ENCODE data around the gene INPP4A. TPM values are rescaled to one million over a fixed set of nuclear protein-coding genes. Genes with fewer than 3 reads are reported as not detected.

The INPP4A gene
- total and polyA plus RNA-seq, 2 of the 13 experiments (the other 11 are each of a cell fraction or from before 2014, with no cell fraction given), result 10.1 to 10.9 TPM

- TF ChIP-seq ZBTB1 (CRISPR knock-in tag; IDR thresholded peaks at IDR 0.05; ENCODE audit: borderline replicate concordance) (no peak), CEBPB (IDR thresholded peaks at IDR 0.05; ENCODE audit: borderline replicate concordance, low read depth, low read length) (no peak), ZNF256 (CRISPR knock-in tag; conservative IDR thresholded peaks at IDR 0.05) (no peak; the same call in 1 of the 2 replicates), NFE2L2 (IDR thresholded peaks at IDR 0.05; ENCODE audit: low read length) (no peak), ZKSCAN8 (CRISPR knock-in tag; IDR thresholded peaks at IDR 0.05; ENCODE audit: borderline replicate concordance) (no peak; the same call in none of the 2 replicates), ZNF382 (CRISPR knock-in tag; IDR thresholded peaks at IDR 0.05; ENCODE audit: borderline replicate concordance) (no peak), SOX6 (IDR thresholded peaks at IDR 0.05) (no peak), SOX6 (CRISPR knock-in tag; IDR thresholded peaks at IDR 0.05) (peak; percentile 78), MAF1 (CRISPR knock-in tag; IDR thresholded peaks at IDR 0.05; ENCODE audit: borderline replicate concordance) (peak; percentile 70; the same call in 1 of the 2 replicates), SSRP1 (CRISPR knock-in tag; IDR thresholded peaks at IDR 0.05) (no peak), ZNF18 (CRISPR knock-in tag; IDR thresholded peaks at IDR 0.05; ENCODE audit: insufficient replicate concordance) (peak; percentile 96), ATF7 (IDR thresholded peaks at IDR 0.05) (no peak), ATF7 (CRISPR knock-in tag; IDR thresholded peaks at IDR 0.05) (peak; percentile 73), NFE2L1 (CRISPR knock-in tag; IDR thresholded peaks at IDR 0.05; ENCODE audit: borderline replicate concordance) (0 out of 2 replicates have a peak, but pooled peaks have one; percentile 28), IRF2 (CRISPR knock-in tag; IDR thresholded peaks at IDR 0.05) (peak; percentile 96), NR2C2 (CRISPR knock-in tag; IDR thresholded peaks at IDR 0.05; ENCODE audit: borderline replicate concordance) (peak; percentile 94)
- TF ChIP-seq, protein P1, sequence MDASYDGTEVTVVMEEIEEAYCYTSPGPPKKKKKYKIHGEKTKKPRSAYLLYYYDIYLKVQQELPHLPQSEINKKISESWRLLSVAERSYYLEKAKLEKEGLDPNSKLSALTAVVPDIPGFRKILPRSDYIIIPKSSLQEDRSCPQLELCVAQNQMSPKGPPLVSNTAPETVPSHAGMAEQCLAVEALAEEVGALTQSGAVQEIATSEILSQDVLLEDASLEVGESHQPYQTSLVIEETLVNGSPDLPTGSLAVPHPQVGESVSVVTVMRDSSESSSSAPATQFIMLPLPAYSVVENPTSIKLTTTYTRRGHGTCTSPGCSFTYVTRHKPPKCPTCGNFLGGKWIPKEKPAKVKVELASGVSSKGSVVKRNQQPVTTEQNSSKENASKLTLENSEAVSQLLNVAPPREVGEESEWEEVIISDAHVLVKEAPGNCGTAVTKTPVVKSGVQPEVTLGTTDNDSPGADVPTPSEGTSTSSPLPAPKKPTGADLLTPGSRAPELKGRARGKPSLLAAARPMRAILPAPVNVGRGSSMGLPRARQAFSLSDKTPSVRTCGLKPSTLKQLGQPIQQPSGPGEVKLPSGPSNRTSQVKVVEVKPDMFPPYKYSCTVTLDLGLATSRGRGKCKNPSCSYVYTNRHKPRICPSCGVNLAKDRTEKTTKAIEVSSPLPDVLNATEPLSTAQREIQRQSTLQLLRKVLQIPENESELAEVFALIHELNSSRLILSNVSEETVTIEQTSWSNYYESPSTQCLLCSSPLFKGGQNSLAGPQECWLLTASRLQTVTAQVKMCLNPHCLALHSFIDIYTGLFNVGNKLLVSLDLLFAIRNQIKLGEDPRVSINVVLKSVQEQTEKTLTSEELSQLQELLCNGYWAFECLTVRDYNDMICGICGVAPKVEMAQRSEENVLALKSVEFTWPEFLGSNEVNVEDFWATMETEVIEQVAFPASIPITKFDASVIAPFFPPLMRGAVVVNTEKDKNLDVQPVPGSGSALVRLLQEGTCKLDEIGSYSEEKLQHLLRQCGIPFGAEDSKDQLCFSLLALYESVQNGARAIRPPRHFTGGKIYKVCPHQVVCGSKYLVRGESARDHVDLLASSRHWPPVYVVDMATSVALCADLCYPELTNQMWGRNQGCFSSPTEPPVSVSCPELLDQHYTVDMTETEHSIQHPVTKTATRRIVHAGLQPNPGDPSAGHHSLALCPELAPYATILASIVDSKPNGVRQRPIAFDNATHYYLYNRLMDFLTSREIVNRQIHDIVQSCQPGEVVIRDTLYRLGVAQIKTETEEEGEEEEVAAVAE (CRISPR knock-in tag; IDR thresholded peaks at IDR 0.05; ENCODE audit: borderline replicate concordance), result peak; percentile 80
- TF ChIP-seq, protein P2, sequence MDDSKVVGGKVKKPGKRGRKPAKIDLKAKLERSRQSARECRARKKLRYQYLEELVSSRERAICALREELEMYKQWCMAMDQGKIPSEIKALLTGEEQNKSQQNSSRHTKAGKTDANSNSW (CRISPR knock-in tag; IDR thresholded peaks at IDR 0.05; ENCODE audit: borderline replicate concordance), result peak; percentile 96
- TF ChIP-seq, protein P3, sequence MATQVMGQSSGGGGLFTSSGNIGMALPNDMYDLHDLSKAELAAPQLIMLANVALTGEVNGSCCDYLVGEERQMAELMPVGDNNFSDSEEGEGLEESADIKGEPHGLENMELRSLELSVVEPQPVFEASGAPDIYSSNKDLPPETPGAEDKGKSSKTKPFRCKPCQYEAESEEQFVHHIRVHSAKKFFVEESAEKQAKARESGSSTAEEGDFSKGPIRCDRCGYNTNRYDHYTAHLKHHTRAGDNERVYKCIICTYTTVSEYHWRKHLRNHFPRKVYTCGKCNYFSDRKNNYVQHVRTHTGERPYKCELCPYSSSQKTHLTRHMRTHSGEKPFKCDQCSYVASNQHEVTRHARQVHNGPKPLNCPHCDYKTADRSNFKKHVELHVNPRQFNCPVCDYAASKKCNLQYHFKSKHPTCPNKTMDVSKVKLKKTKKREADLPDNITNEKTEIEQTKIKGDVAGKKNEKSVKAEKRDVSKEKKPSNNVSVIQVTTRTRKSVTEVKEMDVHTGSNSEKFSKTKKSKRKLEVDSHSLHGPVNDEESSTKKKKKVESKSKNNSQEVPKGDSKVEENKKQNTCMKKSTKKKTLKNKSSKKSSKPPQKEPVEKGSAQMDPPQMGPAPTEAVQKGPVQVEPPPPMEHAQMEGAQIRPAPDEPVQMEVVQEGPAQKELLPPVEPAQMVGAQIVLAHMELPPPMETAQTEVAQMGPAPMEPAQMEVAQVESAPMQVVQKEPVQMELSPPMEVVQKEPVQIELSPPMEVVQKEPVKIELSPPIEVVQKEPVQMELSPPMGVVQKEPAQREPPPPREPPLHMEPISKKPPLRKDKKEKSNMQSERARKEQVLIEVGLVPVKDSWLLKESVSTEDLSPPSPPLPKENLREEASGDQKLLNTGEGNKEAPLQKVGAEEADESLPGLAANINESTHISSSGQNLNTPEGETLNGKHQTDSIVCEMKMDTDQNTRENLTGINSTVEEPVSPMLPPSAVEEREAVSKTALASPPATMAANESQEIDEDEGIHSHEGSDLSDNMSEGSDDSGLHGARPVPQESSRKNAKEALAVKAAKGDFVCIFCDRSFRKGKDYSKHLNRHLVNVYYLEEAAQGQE (IDR thresholded peaks at IDR 0.05; ENCODE audit: borderline replicate concordance in 1 of 2, low read depth in 1 of 2, low read length in 2 of 2), result peak in 1 of 2 experiments; percentile 81; a peak in 1 of 4 replicates
These were observed 163.7 kb downstream of the INPP4A start, which contains the start of the genes COA5 and UNC50 (continued) for GRCh38 chr2:98608116-98608961.
